MCF 10A (cell line): ENCODE results near the gene ATL1. TPM values are rescaled to one million over a fixed set of nuclear protein-coding genes. Genes with fewer than 3 reads are reported as not detected.

ENCODE experiments used
- BruUV-seq: library from RNA; stranded (reverse); fragments of 400-500 nt; replicated peaks from 2 replicates; lab custom pipeline; 2021; lab: Mats Ljungman, UMichigan
- CTCF ChIA-PET: fragments of 300-600 bp; sonication (Branson Sonifier 250); formaldehyde crosslinking; extraction: SDS; loops from one replicate; lab custom pipeline; 2021; ENCODE audit warnings: antibody characterized with exemption, inconsistent platforms; lab: Yijun Ruan, JAX
- POLR2A ChIA-PET: fragments of 300-600, 350-650 bp; sonication (Branson Sonifier 250); formaldehyde crosslinking; extraction: SDS; loops from one replicate; lab custom pipeline; 2020; ENCODE audit warnings: antibody characterized with exemption, inconsistent platforms; lab: Yijun Ruan, JAX
- DNase-seq: peaks from one replicate; pipeline ENCODE4 v3.0.0-alpha.2; 2018; ENCODE audit not compliant: unreplicated experiment
- H3K27ac Mint-ChIP-seq: one replicate; pipeline ENCODE4 v1.8.0; 2022; ENCODE audit warnings: mild to moderate bottlenecking, low read depth, mixed read lengths; ENCODE audit not compliant: unreplicated experiment
- H3K27me3 Mint-ChIP-seq: one replicate; pipeline ENCODE4 v1.8.0; 2022; ENCODE audit warnings: mixed read lengths; ENCODE audit not compliant: insufficient read depth, unreplicated experiment
- H3K36me3 Mint-ChIP-seq: one replicate; pipeline ENCODE4 v1.8.0; 2022; ENCODE audit warnings: mild to moderate bottlenecking, moderate library complexity, mixed read lengths; ENCODE audit not compliant: insufficient read depth, unreplicated experiment
- H3K4me1 Mint-ChIP-seq: one replicate; pipeline ENCODE4 v1.8.0; 2022; ENCODE audit warnings: mixed read lengths; ENCODE audit not compliant: insufficient read depth, unreplicated experiment
- H3K4me3 Mint-ChIP-seq: one replicate; pipeline ENCODE4 v1.8.0; 2022; ENCODE audit warnings: mild to moderate bottlenecking, moderate library complexity, mixed read lengths; ENCODE audit not compliant: unreplicated experiment
- H3K9me3 Mint-ChIP-seq: one replicate; pipeline ENCODE4 v1.8.0; 2022; ENCODE audit warnings: mixed read lengths; ENCODE audit not compliant: unreplicated experiment
- intact Hi-C: fragments of 100-400 bp; cut with micrococcal nuclease; formaldehyde crosslinking; loops from 2 replicates; pipeline ENCODE4 v1.14.1; 2022
- total RNA-seq: library from RNA; stranded (reverse); gene quantifications from 2 replicates; pipeline ENCODE4 v1.2.3, GENCODE V29; 2022
- TF ChIP-seq, protein P1 (sequence below): fragments of 200-600 bp; IDR thresholded peaks from one replicate; pipeline ENCODE4 v1.8.0; 2022; ENCODE audit warnings: antibody characterized with exemption, mild to moderate bottlenecking; ENCODE audit not compliant: unreplicated experiment

ATL1 gene
- total RNA-seq, 1 experiment from 2014 or later: 3.3 TPM

GRCh38 chr14:50667684-50667995 is 107.7 kb downstream of the ATL1 start:
- H3K27ac Mint-ChIP-seq: no peak overlapping the region
- no TSS peak for BruUV-seq
- ChIA-PET POLR2A (interaction anchor here (0.6 to 2.3 kb wide), 27 partner anchors 7 to 277 kb away, joined by 3 to 40 read pairs (median 5); partner anchors contain the start of genes ATL1, MAP4K5 and PYGL), CTCF (interaction anchor here (0.8 kb wide), 1 partner anchor 48 kb away, joined by 3 read pairs; no protein-coding TSS in a partner anchor)
- peaks cover 13% of the 10 kb centered on the region for H3K4me1 Mint-ChIP-seq
- TF ChIP-seq, protein P1, sequence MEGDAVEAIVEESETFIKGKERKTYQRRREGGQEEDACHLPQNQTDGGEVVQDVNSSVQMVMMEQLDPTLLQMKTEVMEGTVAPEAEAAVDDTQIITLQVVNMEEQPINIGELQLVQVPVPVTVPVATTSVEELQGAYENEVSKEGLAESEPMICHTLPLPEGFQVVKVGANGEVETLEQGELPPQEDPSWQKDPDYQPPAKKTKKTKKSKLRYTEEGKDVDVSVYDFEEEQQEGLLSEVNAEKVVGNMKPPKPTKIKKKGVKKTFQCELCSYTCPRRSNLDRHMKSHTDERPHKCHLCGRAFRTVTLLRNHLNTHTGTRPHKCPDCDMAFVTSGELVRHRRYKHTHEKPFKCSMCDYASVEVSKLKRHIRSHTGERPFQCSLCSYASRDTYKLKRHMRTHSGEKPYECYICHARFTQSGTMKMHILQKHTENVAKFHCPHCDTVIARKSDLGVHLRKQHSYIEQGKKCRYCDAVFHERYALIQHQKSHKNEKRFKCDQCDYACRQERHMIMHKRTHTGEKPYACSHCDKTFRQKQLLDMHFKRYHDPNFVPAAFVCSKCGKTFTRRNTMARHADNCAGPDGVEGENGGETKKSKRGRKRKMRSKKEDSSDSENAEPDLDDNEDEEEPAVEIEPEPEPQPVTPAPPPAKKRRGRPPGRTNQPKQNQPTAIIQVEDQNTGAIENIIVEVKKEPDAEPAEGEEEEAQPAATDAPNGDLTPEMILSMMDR: no peak
- H3K4me3 Mint-ChIP-seq: no peak overlapping the region
- H3K36me3 Mint-ChIP-seq: peaks cover 19% of the 10 kb centered on the region
- peak; percentile 38 for DNase-seq
- H3K9me3 Mint-ChIP-seq: no peaks in the 10 kb centered on the region
- intact Hi-C loops: loop anchor here (2.0 to 5.0 kb wide), 3 partner anchors 60 to 110 kb away; no protein-coding TSS in a partner anchor
- no peaks in the 10 kb centered on the region for H3K27me3 Mint-ChIP-seq

DNA sequence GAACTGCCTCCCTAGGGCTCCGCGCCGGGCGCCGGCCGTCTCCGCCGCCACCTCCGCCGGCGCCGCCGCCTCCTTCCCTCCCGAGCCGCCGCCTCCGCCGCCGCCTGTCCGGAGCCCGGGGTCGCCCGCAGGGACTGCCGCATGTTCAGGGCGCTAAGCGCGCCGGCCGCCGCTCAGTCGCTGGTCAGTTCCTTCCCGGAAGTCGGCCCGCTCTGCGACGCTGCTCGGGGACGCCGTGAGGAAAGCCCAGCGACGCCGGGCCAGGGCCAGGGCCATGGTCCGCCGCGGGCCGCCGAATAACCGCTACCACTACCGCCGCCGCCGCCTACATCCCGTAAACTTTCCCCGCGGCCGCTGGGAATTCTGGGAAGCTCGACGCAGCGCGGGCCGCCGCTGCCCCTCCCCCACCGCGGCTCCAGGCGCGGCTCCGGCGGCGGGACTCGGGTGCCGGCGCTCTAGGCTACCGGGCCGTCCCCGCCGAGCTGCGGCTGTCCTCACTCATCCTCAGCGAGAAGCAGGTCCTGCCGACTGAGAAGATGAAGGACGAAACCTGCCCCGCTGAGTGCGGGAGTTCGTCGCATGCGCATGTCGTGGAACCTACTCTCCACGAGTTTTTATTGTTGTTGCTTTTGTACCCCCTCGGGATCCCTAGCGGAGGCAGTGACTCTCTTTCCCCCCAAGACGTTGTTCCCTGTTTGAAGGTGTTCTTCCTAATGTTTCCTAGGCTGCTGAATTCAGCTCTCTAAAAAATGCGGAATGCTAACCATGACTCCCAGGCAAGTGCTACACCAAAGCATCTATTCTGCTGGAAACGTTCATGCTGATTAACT is 108.3 kb downstream of the ATL1 start, which contains the start of gene SAV1:
TSS of gene SAV1 (minus strand) at position 311 of the 830 bp plus-strand sequence. CDS start 339 bp downstream, outside the sequence.
- TF ChIP-seq, protein P1: no peak
- POLR2A ChIA-PET: interaction anchor here (0.6 to 2.3 kb wide), 35 partner anchors 8 to 283 kb away, joined by 3 to 40 read pairs (median 5); partner anchors contain the start of genes ATL1, MAP4K5 and PYGL
- H3K36me3 Mint-ChIP-seq: peaks cover 19% of the 10 kb centered on the region
- no peak within 1 kb of the TSS for H3K27ac Mint-ChIP-seq
- H3K27me3 Mint-ChIP-seq: no peaks in the 10 kb centered on the region
- BruUV-seq: TSS peak; percentile 94
- no peak within 1 kb of the TSS for H3K4me3 Mint-ChIP-seq
- no peaks in the 10 kb centered on the region for H3K9me3 Mint-ChIP-seq
- DNase-seq: peak; percentile 86
- intact Hi-C loops: loop anchor here (2.0 to 5.0 kb wide), 3 partner anchors 59 to 109 kb away; no protein-coding TSS in a partner anchor
- peaks cover 13% of the 10 kb centered on the region for H3K4me1 Mint-ChIP-seq
- CTCF ChIA-PET: interaction anchor here (0.6 to 1.2 kb wide), 6 partner anchors 9 to 108 kb away, joined by 3 to 5 read pairs (median 3); no protein-coding TSS in a partner anchor

DNA sequence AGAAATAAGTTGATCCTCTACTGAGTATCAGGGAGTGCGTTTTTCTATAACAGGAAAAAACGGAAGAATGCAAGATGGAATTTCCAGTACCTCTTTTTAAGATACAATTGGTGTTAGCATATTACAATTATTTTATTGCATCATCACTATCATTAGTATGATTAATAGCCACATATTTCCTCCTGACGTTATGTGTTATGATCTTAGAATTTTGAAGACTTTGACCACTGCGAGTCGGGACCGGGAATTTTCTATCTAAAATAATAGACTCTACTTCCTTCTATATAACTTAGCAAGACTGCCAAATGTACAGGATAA is 108.8 kb downstream of the ATL1 start:
- H3K36me3 Mint-ChIP-seq: peaks cover 19% of the 10 kb centered on the region
- intact Hi-C loops: loop anchor here (5.0 kb wide), 2 partner anchors 59 to 109 kb away; no protein-coding TSS in a partner anchor
- H3K9me3 Mint-ChIP-seq: no peaks in the 10 kb centered on the region
- no peak overlapping the region for H3K27ac Mint-ChIP-seq
- H3K4me3 Mint-ChIP-seq: no peak overlapping the region
- CTCF ChIA-PET: interaction anchor here (0.6 to 1.2 kb wide), 4 partner anchors 9 to 107 kb away, joined by 3 to 5 read pairs (median 4); no protein-coding TSS in a partner anchor
- no peaks in the 10 kb centered on the region for H3K27me3 Mint-ChIP-seq
- peaks cover 9% of the 10 kb centered on the region for H3K4me1 Mint-ChIP-seq
- no TSS peak for BruUV-seq
- no peak for DNase-seq
- TF ChIP-seq, protein P1: no peak
- POLR2A ChIA-PET: interaction anchor here (0.6 to 2.3 kb wide), 31 partner anchors 9 to 283 kb away, joined by 3 to 40 read pairs (median 5); partner anchors contain the start of genes ATL1 and PYGL
